Measurements from ENCODE around the gene UBQLNL. TPM values are rescaled to one million over a fixed set of nuclear protein-coding genes. Genes with fewer than 3 reads are reported as not detected.

UBQLNL gene
- total and polyA plus RNA-seq, 2 of the 4 experiments (the other 2 are of a cell fraction): 0.18 to 0.48 TPM

Other genes with a start within 250 kb of the UBQLNL start
- gene HBE1, start 246.8 kb downstream of the UBQLNL start, total RNA-seq (2012; rRNA removed): 1.4 and 3.2 TPM in 2 replicates
- 7.7 and 12.7 TPM in 2 replicates for gene HBE1, start 246.8 kb downstream of the UBQLNL start, polyA plus RNA-seq (2012; rRNA removed)
- gene OR51B4, start 214.8 kb downstream of the UBQLNL start, total RNA-seq (2012; rRNA removed): not detected in 2 replicates
- 0.11 TPM in 1 of 2 replicates, not detected in the other for gene OR51B4, start 214.8 kb downstream of the UBQLNL start, polyA plus RNA-seq (2012; rRNA removed)
- not detected in 2 replicates for gene OR51B2, start 192.4 kb downstream of the UBQLNL start, total RNA-seq (2012; rRNA removed)
- not detected in 2 replicates for gene OR51B2, start 192.4 kb downstream of the UBQLNL start, polyA plus RNA-seq (2012; rRNA removed)
- gene OR51B5, start 173.2 kb downstream of the UBQLNL start, total RNA-seq (2012; rRNA removed): 0.54 and 0.56 TPM in 2 replicates
- gene OR51B5, start 173.2 kb downstream of the UBQLNL start, polyA plus RNA-seq (2012; rRNA removed): 0.09 and 0.29 TPM in 2 replicates
- not detected in 2 replicates for gene OR51B6, start 165.2 kb downstream of the UBQLNL start, total RNA-seq (2012; rRNA removed)
- not detected in 2 replicates for gene OR51B6, start 165.2 kb downstream of the UBQLNL start, polyA plus RNA-seq (2012; rRNA removed)
- gene OR51M1, start 132.9 kb downstream of the UBQLNL start, total RNA-seq (2012; rRNA removed): 0.54 and 0.56 TPM in 2 replicates
- gene OR51M1, start 132.9 kb downstream of the UBQLNL start, polyA plus RNA-seq (2012; rRNA removed): 0.67 and 0.87 TPM in 2 replicates
- not detected in 2 replicates for gene OR51Q1, start 94.6 kb downstream of the UBQLNL start, total RNA-seq (2012; rRNA removed)
- not detected in 2 replicates for gene OR51Q1, start 94.6 kb downstream of the UBQLNL start, polyA plus RNA-seq (2012; rRNA removed)
- not detected in 2 replicates for gene OR51I1, start 75.2 kb downstream of the UBQLNL start, total RNA-seq (2012; rRNA removed)
- not detected in 2 replicates for gene OR51I1, start 75.2 kb downstream of the UBQLNL start, polyA plus RNA-seq (2012; rRNA removed)
- not detected in 2 replicates for gene OR51I2, start 67.4 kb downstream of the UBQLNL start, total RNA-seq (2012; rRNA removed)
- gene OR51I2, start 67.4 kb downstream of the UBQLNL start, polyA plus RNA-seq (2012; rRNA removed): not detected in 2 replicates
- gene OR52D1, start 28.0 kb downstream of the UBQLNL start, total RNA-seq (2012; rRNA removed): not detected in 2 replicates
- not detected in 2 replicates for gene OR52D1, start 28.0 kb downstream of the UBQLNL start, polyA plus RNA-seq (2012; rRNA removed)
- gene UBQLN3, start 6.7 kb downstream of the UBQLNL start, total RNA-seq (2012; rRNA removed): not detected in 2 replicates
- not detected in 2 replicates for gene UBQLN3, start 6.7 kb downstream of the UBQLNL start, polyA plus RNA-seq (2012; rRNA removed)
- gene OR52H1, start 31.8 kb upstream of the UBQLNL start, total RNA-seq (2012; rRNA removed): 0.18 and 0.28 TPM in 2 replicates
- not detected in 2 replicates for gene OR52H1, start 31.8 kb upstream of the UBQLNL start, polyA plus RNA-seq (2012; rRNA removed)
- not detected in 2 replicates for gene OR52B6, start 64.2 kb upstream of the UBQLNL start, total RNA-seq (2012; rRNA removed)
- gene OR52B6, start 64.2 kb upstream of the UBQLNL start, polyA plus RNA-seq (2012; rRNA removed): not detected in 2 replicates
- 3.9 and 5.0 TPM in 2 replicates for gene TRIM6, start 79.9 kb upstream of the UBQLNL start, total RNA-seq (2012; rRNA removed)
- 3.7 and 4.7 TPM in 2 replicates for gene TRIM6, start 79.9 kb upstream of the UBQLNL start, polyA plus RNA-seq (2012; rRNA removed)
- gene TRIM34, start 108.3 kb upstream of the UBQLNL start, total RNA-seq (2012; rRNA removed): 8.6 and 12.5 TPM in 2 replicates
- gene TRIM34, start 108.3 kb upstream of the UBQLNL start, polyA plus RNA-seq (2012; rRNA removed): 5.3 and 6.1 TPM in 2 replicates
- 49.1 and 58.0 TPM in 2 replicates for gene TRIM5, start 168.4 kb upstream of the UBQLNL start, total RNA-seq (2012; rRNA removed)
- 26.3 and 32.6 TPM in 2 replicates for gene TRIM5, start 168.4 kb upstream of the UBQLNL start, polyA plus RNA-seq (2012; rRNA removed)
- gene TRIM22, start 173.1 kb upstream of the UBQLNL start, total RNA-seq (2012; rRNA removed): 39.4 and 46.8 TPM in 2 replicates
- gene TRIM22, start 173.1 kb upstream of the UBQLNL start, polyA plus RNA-seq (2012; rRNA removed): 30.4 and 43.6 TPM in 2 replicates
- not detected in 2 replicates for gene OR56B1, start 219.7 kb upstream of the UBQLNL start, total RNA-seq (2012; rRNA removed)
- not detected in 2 replicates for gene OR56B1, start 219.7 kb upstream of the UBQLNL start, polyA plus RNA-seq (2012; rRNA removed)
- not detected in 2 replicates for gene OR52N4, start 237.5 kb upstream of the UBQLNL start, total RNA-seq (2012; rRNA removed)
- not detected in 2 replicates for gene OR52N4, start 237.5 kb upstream of the UBQLNL start, polyA plus RNA-seq (2012; rRNA removed)

Data from IMR-90 (cell line).